Amniotic stem cell (primary cell): ENCODE data around the gene DNAJC5.
"Not testable (repeated sequence)": the region's sequence is repeated elsewhere in the genome, so short reads cannot be mapped to it uniquely, and the experiment has no call there.

ENCODE experiments used
- DNase-seq: peaks from one replicate; lab custom pipeline; 2025; lab: John Stamatoyannopoulos, UW

DNAJC5 gene

DNA sequence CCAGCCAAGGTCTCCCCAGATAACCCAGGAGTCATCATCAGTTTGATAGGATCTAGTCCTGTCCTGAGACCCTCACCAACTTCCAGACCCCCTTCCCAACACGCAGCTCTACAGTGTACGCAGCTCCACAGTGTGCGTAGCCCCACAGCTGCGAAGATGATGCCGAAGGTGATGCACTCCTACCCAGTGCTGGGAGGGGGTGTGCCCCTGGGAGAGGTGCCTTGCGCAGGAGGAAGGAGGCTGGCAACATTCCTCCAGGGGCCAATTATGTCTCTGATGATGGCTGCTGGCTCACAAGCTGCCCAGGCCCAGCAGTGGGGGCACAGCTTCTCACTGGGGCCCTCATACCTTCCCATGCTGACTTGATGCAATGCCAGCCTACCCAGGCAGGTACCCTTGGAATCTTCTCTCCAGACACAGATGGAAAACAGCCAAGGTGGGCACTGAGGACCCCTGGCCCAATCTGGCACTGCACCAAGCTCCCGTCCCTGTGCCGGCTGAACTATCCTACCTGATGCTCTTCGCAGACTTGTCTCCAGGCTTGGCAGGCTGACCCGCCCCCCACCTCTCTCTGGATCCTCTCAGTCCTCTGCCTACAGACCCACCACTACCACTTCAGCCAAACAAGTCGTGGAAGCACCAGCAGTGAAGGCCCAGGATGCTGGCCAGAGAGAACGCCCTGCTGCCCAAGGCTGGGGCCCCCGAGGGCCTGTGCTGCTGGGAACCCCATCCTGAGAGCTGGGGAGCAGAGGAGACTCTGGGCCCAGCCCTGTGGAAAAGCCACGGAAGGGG is 73.4 kb downstream of the DNAJC5 start:
- DNase-seq = no peak

DNA sequence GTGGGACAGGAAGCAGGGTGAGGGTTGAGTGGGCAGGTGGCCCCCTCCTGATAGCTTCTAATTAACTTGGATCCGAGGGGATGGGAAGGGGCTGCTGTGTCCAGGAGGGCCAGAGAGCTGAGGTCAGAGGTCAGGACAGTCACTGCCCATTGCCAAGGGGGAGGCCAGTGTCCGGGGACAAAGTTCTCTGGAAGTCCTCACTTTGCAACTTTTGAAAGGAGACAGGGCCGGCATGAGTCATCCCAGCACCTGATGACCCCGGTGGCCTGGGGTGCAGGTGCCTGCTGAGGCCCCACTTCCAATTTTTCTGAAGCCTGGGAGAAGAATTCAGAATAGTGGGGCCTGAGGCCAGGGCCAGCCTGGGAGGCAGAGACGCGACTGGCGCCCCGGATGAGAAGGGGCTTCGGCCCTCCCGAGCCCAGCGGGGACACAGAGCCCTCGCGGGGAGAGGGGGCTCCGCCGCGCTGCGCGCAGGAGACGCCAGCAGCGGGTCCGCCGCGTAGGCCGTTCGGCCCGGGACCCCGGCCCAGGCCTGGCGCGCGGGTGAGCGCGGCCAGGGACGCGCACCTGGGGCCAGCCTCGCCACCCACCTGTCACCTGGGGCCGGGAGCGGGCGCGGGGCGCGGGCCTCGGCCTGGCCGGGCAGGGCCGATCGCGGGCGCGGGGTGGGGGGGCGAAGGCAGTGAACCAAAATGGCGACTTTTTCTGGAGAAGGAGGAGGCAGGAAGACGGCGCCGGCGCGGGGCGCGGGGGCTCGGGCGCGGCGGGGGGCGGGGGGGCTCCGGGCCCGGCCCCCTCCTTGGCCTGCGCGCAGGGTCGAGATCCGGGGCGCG is 74.2 kb downstream of the DNAJC5 start:
- no peak for DNase-seq

DNA sequence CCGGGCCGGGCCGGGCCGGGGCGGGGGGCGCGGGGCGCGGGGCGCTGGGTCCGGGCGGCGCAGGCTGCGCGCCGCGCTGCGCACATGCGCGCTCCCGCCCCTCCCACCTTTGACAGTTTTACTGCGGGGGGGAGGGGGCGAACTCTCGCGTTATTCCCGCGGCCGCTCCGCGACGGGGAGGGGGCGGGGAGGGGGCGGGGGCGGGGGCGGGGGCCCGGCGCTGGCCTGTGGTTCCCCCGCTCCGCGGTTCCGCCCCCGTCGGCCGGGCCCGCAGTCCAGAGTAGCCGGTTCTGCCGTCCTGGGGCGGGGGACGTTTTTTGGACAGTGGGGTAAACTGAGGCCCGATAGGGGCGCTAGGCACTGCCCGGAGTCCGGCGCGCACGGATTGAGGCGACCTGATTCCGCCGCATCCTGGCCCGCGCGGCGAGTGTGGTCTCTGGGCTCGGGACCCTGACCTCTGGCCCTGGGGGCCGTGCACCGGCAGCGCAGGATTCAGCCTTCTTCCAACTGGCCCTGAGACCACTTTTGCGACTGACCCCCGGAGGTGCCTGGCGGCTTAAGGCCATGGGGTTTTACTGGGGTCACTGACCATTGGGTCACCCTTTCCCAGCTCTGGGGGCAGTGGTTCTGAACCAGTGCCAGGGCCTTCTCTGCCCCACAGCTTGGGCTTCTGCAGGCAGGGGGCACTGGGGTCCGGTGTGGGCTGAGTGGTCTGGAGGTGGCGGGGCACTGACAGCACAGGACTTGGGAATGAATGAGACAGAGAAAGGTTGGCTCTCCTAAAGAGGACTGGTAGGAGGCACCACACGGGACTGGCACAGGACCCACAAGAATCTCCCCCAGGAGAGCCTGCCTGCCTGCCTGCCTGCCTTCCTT is 75.2 kb downstream of the DNAJC5 start, which contains the start of gene ZNF512B:
Gene ZNF512B, minus strand, starts transcription at position 93 of the 876 bp plus-strand sequence. CDS start 1,980 bp downstream, outside the sequence.
- no peak for DNase-seq

DNA sequence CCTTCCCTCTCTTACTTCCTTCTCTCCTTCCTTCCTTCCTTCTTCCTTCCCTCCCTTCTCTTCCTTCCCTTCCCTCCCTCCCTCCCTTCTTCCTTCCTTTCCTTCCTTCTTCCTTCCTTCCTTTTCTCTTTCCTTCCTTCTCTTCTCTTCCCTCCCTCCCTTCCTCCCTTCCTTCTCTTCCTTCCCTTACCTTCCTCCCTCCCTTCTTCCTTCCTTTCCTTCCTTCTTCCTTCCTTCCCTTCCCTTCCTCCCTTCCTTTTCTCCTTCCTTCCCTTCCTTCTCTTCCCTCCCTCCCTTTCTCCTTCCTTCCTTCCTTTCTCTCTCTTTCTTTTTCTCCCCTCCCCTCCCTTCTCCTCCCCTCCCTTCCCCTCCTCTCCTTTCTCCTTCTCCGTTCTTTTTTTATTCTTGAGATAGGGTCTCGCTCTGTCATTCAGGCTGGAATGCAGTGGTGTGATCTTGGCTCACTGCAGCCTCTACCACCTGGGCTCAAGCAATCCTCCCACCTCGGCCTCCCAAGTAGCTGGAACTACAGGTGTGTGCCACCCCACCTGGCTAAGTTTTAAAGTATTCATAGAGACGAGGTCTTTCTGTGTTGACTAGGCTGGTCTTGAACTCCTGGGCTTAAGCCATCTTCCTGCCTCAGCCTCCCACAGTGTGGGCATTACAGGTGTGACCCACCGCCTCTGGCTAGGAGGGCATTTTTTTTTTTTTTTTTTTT is 75.9 kb downstream of the DNAJC5 start:
- DNase-seq = no peak

DNA sequence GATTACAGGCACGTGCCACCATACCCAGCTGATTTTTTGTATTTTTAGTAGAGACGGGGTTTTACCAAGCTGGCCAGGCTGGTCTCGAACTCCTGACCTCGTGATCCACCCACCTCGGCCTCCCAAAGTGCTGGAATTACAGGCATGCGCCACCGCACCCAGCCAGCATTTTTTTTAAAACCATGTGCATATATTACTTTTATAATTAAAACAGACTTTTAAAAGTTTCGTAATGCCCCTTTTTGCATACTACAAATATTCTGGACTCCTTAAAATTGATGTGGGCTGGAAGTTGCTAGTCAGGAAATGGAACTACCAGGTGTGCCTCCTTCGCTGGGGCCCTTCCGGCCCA is 77.0 kb downstream of the DNAJC5 start:
- not testable (repeated sequence) for DNase-seq

DNA sequence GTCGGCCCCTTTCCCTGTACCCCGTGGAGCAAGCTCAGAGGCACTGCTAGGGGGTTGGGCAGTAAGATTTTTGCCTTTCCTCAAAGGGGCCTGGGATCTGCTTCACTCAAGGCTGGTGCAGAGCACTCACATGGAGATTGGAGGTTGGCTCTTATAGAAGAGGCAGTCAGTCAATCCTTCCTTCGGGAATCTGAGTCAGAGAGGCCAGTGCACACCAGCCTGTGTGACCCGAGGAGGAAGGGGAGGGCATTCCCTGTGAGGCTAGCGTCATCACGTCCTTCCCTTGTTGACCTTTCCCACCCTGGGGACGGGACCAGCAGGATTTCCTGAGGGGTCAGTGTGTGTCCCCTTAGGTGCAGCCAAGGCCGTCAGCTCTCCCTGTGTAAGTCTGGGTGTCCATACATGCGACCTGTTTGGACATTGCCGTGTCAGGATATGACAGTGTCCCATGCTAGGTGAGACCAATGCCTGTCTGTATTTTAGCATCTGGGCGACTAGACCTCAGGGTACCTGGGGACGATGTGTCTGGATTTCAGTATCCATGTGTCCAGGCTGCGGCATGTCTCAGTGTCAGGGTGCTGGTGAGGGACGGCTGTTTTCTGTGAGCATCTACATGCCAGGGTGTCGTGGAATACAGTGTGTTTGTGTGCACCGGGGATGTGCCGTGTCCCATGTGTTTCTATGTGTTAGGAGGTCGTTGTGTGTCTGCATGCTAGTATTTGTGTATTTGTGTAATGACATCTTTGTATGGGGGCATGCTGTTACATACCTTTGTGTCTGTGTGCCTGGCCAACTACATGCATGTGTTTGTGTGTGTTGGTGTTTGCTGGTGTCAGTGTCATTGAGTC is 77.6 kb downstream of the DNAJC5 start:
- DNase-seq = no peak

DNA sequence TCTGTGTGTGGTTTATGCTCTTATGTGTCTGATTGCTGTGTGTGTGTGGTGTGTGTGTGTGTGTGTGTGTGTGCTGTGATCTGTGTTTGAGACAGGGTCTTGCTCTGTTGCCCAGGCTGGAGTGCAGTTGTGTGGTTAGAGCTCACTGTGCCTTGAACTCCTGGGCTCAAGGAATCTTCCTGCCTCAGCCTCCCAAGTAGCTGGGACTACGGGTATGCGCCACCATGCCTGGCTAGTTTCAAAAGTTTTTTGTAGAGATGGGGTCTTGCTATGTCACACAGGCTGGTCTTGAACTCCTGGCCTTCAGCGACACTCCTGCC is 78.2 kb downstream of the DNAJC5 start:
- no peak for DNase-seq

DNA sequence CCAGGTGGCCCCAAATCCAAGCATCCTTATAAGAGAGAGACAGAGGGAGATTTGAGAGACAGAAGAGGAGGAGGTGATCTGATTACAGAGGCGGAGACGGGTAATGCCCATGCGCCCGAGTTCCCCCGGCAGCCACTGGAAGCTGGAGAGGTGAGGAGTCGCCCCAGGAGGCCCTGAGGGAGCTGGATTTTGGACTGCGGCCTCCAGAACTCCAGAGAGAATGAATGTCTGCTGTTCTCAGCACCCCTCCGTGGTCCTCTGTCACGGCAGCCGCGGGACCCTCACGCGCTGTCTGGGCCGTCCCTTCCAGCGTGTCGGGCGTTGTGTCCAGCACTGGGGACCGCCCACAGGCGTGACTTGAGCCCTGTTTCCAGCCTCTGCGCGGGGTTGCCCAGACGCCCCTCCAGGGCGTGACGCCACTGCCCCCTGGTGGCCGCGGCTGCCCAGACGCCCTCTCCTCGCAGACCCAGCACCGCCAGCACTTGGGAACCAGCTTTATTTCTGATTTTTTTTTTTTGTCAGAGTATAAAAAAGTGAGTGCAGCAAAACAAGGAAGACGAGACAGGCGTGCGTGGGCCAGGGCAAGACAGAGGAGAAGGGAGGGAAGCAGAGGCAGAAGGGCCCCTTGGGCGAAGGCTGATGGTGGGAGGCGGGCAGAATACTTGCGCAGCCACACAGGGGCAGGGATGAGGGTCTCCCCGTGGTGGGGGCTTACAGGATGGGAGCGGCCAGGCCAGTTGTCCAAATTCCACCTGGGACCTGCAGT is 78.9 kb downstream of the DNAJC5 start:
- no peak for DNase-seq

DNA sequence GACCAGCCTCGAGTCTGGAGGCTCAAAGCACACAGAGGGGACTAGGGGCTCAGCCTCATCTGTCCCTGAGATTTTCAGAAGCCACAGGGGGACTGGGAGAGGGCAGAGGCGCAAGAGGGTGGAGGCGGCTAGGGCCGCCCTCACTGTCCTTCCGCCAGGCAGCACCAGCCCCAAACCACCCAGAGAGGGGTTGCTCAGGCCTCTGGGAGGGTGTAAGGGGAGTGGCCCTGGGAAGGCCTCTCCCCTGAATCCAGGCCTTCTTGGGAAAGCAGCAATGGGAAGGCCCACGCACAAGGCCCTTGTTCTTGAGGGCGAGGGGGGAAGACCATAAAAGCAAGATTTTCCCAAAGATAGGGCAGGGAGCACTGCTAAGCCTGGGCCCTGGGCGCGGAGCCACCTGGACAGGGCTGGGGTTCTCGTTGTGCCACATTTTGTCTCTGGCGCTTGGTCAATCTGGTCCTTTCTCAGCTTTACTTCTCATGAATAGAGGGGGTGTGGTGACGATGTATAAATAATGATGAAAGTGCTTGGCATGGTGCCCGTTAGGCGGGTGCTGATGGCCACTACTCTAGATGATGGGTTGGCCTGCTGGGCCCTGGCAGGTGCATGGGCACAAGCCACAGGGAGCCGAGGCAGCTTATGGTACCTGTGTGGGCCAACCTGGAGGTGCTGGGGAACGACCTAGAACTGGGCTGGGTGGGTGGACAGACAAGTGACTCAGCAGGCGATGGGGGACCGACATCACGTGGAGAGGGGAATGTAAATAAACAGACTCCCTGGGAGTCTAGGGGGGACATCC is 79.7 kb downstream of the DNAJC5 start:
- DNase-seq = no peak

DNA sequence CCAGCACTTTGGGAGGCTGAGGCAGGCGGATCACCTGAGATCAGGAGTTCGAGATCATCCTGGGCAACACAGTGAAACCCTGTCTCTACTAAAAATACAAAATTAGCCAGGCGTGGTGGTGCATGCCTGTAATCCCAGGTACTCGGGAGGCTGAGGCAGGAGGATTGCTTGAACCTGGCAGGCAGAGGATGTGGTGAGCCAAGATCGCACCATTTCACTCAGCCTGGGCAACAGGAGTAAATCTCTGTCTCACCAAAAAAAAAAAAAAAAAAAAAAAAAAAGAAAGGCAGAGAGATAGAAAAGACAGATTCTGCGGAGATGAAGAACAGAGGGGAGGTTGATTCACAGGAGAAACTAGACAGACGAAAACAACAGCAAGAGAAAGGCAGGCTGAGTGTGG is 81.6 kb downstream of the DNAJC5 start:
- not testable (repeated sequence) for DNase-seq

DNA sequence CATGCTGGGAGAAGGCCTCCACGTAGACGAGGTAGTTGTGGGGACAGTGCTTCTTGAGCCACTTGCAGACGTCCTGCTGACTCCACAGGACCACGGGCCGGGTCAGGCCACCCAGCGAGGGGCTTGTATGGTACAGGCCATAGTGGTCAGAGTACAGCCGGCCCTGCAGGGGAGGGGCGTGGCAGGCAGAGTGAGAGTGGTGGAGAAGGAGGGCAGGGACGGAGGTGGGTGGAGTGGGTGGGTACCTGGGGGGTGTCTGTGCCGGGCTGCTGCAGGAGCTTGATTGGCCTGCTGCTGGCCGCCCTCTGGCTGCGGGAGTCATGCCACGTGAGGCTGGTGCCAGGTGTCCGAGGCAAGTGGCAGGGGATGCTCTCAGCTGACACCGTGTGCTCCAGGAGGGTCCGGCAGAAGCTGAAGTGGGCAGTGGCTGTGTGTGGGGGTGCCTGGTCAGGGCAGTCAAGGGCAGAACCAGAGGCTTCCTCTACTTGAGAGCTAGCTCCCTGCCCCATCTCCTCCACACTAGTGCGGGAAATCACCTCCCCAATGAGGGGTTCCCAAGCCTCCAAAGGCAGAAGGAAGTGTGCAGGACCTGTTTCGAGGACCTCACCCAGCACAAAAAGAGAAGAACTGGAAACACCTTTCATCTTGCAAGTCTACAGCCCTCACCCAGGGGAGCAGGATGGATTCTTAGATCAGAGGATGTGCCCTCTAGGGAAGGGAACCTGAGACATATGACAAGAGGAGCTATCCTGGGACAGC is 82.2 kb downstream of the DNAJC5 start:
- no peak for DNase-seq

DNA sequence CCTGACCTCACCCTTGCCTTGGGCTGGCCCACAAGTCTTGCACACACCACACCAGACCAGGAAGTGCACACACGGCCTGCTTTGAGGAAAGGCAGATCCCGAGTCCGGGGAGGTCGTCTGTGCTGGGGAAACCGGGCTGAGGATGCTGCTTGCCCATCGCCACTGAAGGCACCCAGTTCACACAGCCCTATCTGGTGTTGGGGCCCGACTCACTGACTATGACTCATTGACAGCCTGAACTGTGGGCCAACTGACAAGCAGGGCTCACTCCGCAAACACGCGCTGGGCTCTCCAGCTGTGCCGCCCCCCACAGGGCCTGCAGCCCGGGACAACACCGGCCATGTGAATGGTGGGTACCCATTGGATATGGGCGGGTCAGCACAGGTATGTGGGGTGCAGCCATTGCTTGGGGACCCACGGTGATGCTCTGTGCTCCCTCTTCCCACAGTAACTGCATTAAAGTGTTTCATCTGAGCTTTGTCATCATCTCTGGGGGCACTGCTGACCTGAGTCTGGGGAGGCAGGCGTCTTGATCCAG is 82.9 kb downstream of the DNAJC5 start:
- DNase-seq = no peak

DNA sequence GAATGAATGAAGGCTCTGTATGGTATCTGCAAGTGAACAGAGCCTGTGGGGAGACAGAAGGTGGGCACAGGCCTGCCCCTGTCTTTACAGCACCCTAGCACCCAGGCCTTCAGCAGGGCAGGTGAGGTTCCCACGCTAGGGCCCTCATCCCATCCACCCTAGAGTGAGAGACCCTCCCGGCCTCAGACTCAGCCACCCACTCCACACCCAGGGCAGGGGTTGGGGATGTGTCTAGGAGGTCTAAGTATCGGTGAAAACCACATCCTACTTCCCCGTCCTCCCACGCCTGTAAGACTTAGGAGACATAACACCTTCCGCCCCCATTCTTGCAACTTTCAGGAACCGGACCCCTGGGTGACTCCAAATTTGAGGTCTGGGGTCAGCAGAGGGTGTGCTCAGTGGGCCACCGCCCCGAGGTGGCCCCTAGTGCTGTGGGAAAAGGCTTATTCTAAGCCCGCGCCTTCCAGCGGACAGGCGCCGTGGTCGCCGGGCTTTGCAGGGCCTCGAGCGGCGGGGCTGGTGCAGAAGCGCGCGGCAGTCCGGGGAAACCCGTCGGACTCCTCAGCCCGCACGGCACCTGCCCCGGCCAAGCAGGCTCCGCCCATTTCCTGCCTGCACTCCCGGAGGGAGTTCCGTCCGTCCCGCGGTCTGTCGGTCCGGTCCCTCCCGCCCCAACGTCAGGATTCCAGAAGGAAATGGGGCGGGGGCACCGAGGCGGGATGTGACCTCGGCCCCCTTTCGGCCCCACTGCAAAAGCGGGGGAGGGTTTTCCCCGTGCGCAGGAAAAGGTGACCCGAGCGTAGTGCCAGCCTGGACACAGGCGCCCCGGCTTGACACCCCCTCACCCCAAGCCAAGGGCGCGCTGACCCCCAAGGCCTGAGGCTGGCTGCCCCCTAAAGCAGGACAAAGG is 83.6 kb downstream of the DNAJC5 start:
- no peak for DNase-seq

DNA sequence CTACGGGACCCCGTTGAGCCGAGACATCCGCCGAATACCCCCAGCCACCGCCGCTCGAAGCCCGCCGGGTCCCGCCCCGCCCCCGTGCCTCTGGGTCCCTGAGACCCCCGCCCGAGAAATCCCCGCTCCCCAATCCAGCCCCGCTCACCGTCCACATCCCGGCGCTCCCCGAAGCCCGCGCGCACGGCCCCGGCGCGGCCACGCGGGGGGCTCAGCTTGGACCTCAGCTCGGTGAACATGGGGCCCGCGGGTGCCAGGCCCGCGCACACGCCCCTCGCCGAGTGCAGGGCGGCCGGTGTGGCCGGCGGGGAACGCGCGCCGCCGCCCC is 84.3 kb downstream of the DNAJC5 start:
- no peak for DNase-seq

DNA sequence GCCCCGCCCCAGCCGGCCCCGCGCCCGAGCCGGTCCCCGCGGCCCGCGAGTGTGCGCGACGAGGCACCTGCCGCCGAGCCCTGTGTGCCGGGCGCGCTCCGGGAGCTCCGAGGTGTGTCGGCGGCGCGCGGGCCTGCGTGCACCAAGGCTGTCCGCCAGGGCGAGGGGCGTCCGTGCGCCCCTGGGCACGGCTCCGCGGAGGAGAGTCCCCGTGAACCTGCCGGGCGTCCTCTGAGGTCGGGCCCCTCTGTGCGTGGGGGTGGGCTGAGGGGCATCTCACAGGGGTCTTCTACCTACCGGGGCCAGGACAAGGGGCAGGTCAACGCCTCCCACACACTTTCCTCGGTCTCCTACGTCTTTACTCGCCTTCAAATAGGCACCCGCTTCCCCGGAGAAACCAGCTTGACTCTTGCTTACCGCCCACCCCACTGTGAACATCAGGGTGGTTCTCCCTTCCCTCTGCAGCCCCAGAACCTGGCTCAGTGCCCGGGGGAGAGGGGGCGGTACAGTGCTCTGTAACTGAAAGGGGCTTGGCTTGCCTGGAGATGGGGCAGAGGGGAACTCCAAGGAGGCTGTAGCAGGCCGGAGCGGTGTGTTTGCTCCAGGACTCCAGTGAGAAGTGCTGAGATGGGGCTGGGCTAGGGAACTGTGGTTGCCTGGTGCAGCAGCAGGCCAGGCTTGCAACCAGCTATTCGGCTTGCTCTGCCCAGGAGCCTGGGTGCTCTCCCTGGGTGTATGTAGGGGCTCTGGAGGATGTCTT is 84.8 kb downstream of the DNAJC5 start, which contains the start of gene SAMD10:
Gene SAMD10, minus strand, starts transcription at position 86 of the 760 bp plus-strand sequence. CDS start 175 bp downstream, outside the sequence.
- no peak for DNase-seq

DNA sequence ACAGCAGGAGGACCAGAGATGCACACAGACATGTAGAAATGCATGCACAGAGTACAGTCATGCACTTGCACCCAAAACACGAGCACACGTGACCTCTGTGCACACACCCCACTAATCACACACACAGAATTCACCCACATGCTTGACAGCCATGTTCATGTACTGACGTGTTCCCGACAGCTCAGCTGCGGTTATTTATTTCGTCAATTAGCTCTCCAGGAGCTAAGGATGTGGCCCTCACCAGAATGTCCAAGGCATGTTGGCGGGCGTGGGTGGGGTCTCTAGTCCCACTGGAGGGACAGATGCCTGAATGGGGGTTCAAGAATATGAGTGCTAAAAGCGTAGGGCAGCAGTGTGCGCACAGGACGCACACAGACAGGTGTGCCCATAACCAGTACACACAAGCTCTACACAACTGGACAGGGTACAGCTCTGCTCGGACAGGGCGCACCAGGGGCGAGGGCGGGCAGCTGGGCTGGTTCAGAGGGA is 85.4 kb downstream of the DNAJC5 start:
- DNase-seq = no peak
